ENCODE measurements around the gene OCLN. TPM values are rescaled to one million over a fixed set of nuclear protein-coding genes. Genes with fewer than 3 reads are reported as not detected.
"Not testable (repeated sequence)": the region's sequence is repeated elsewhere in the genome, so short reads cannot be mapped to it uniquely, and the experiment has no call there.

The OCLN gene
- total RNA-seq, 1 donor from 2014 or later: 0.53 TPM

- no peaks in the 10 kb centered on the region for H3K36me3 ChIP-seq
- no peaks in the 10 kb centered on the region for H3K27me3 ChIP-seq
- H3K4me1 ChIP-seq: no peaks in the 10 kb centered on the region
- intact Hi-C loops (cut with DNase I): no loop called here
- H3K27ac ChIP-seq: no peak overlapping the region
- H3K9me3 ChIP-seq: no peaks in the 10 kb centered on the region
- DNase-seq (ENCODE audit: low spot score in 2 of 2): no peak
- no peak for TF ChIP-seq CTCF (IDR thresholded peaks at IDR 0.05)
- no peak overlapping the region for H3K4me3 ChIP-seq
Observed at GRCh38 chr5:69530561-69531405, 38.2 kb downstream of the OCLN start.

- Histone ChIP-seq H3K27ac (no peak overlapping the region), H3K36me3 (no peaks in the 10 kb centered on the region), H3K4me3 (no peak overlapping the region), H3K9me3 (no peaks in the 10 kb centered on the region), H3K4me1 (no peaks in the 10 kb centered on the region), H3K27me3 (no peaks in the 10 kb centered on the region)
- intact Hi-C loops (cut with DNase I): no loop called here
- DNase-seq (ENCODE audit: low spot score in 2 of 2): no peak
- TF ChIP-seq CTCF (IDR thresholded peaks at IDR 0.05): no peak
Observed at GRCh38 chr5:69531406-69531801, 38.8 kb downstream of the OCLN start.

GRCh38 chr5:69537911-69538310 lies 45.3 kb downstream of the OCLN start:
- H3K27me3 ChIP-seq; H3K4me1 ChIP-seq; H3K4me3 ChIP-seq; H3K27ac ChIP-seq; DNase-seq (ENCODE audit: low spot score in 2 of 2); H3K9me3 ChIP-seq; H3K36me3 ChIP-seq; intact Hi-C loops (cut with DNase I): not testable (repeated sequence)

GRCh38 chr5:69538735-69539134 lies 46.1 kb downstream of the OCLN start:
- H3K9me3 ChIP-seq; DNase-seq (ENCODE audit: low spot score in 2 of 2); H3K36me3 ChIP-seq; H3K27ac ChIP-seq; H3K27me3 ChIP-seq; intact Hi-C loops (cut with DNase I); H3K4me1 ChIP-seq; H3K4me3 ChIP-seq: not testable (repeated sequence)

GRCh38 chr5:69541347-69541746 lies 48.8 kb downstream of the OCLN start:
- H3K27me3 ChIP-seq; H3K9me3 ChIP-seq; DNase-seq (ENCODE audit: low spot score in 2 of 2); H3K27ac ChIP-seq; intact Hi-C loops (cut with DNase I); H3K4me1 ChIP-seq; H3K36me3 ChIP-seq; H3K4me3 ChIP-seq: not testable (repeated sequence)

GRCh38 chr5:69542838-69543618 lies 50.4 kb downstream of the OCLN start:
- H3K36me3 ChIP-seq; intact Hi-C loops (cut with DNase I); H3K27ac ChIP-seq; H3K9me3 ChIP-seq; H3K4me1 ChIP-seq; DNase-seq (ENCODE audit: low spot score in 2 of 2); H3K4me3 ChIP-seq; H3K27me3 ChIP-seq: not testable (repeated sequence)

- H3K4me1 ChIP-seq; H3K4me3 ChIP-seq; DNase-seq (ENCODE audit: low spot score in 2 of 2); H3K27ac ChIP-seq; H3K9me3 ChIP-seq; H3K36me3 ChIP-seq; H3K27me3 ChIP-seq; intact Hi-C loops (cut with DNase I): not testable (repeated sequence)
Observed at GRCh38 chr5:69544602-69545001, 52.0 kb downstream of the OCLN start.

GRCh38 chr5:69559908-69560330 lies 67.3 kb downstream of the OCLN start, which contains the start of gene GTF2H2C:
Gene GTF2H2C (plus strand): TSS chr5:69560191. CDS start chr5:69565133, 4,942 bp downstream.
- peak within 1 kb of the TSS in 1 of 2 donors; percentile 32 for H3K27ac ChIP-seq
- DNase-seq (ENCODE audit: low spot score in 2 of 2): peak; percentile 14 to 80
- H3K36me3 ChIP-seq; H3K9me3 ChIP-seq; H3K4me1 ChIP-seq; intact Hi-C loops (cut with DNase I); H3K27me3 ChIP-seq: not testable (repeated sequence)
- peak in 1 of 3 experiments; percentile 29 for TF ChIP-seq CTCF (IDR thresholded peaks at IDR 0.05)
- H3K4me3 ChIP-seq: peak within 1 kb of the TSS; percentile 39 to 66

- H3K27ac ChIP-seq; H3K27me3 ChIP-seq; intact Hi-C loops (cut with DNase I); H3K36me3 ChIP-seq; H3K4me1 ChIP-seq; H3K9me3 ChIP-seq: not testable (repeated sequence)
- H3K4me3 ChIP-seq: peak overlapping the region; percentile 21 to 52
- DNase-seq (ENCODE audit: low spot score in 2 of 2): peak in 1 of 2 donors; percentile 33
Observed at GRCh38 chr5:69560587-69561431, 68.2 kb downstream of the OCLN start.

GRCh38 chr5:69566172-69566571 lies 73.6 kb downstream of the OCLN start:
- DNase-seq (ENCODE audit: low spot score in 2 of 2); H3K36me3 ChIP-seq; H3K4me1 ChIP-seq; intact Hi-C loops (cut with DNase I); H3K9me3 ChIP-seq; H3K4me3 ChIP-seq; H3K27me3 ChIP-seq; H3K27ac ChIP-seq: not testable (repeated sequence)

All from ascending aorta (tissue), 2 donors.